Skeletal muscle tissue (tissue), 4 donors: Measurements from ENCODE around the gene SUMO3. TPM values are rescaled to one million over a fixed set of nuclear protein-coding genes. Genes with fewer than 3 reads are reported as not detected.

Source experiments
- H3K27ac ChIP-seq: one replicate; pipeline ENCODE4 v1.7.0; 2013; ENCODE audit warnings: mild to moderate bottlenecking, low read depth, low read length, inconsistent platforms
- H3K27me3 ChIP-seq, 3 donors: one replicate each; pipeline ENCODE4 v1.7.0; 2013; ENCODE audit warnings: low read length in 3 of 3; ENCODE audit not compliant: control insufficient read depth in 3 of 3, insufficient read depth in 3 of 3
- H3K36me3 ChIP-seq, 3 donors: one replicate each; pipeline ENCODE4 v1.7.0; 2013; ENCODE audit warnings: low read length in 3 of 3; ENCODE audit not compliant: control insufficient read depth in 3 of 3, insufficient read depth in 3 of 3
- H3K4me1 ChIP-seq, 3 donors: one replicate each; pipeline ENCODE4 v1.7.0; 2013; ENCODE audit warnings: low read length in 3 of 3, mild to moderate bottlenecking in 3 of 3; ENCODE audit not compliant: control insufficient read depth in 3 of 3, insufficient read depth in 3 of 3
- H3K4me3 ChIP-seq, 3 donors: one replicate each; pipeline ENCODE4 v1.7.0; 2013; ENCODE audit warnings: low read length in 3 of 3
- H3K9ac ChIP-seq, 3 donors: one replicate each; pipeline ENCODE4 v1.7.0; 2013; ENCODE audit warnings: low read length in 3 of 3, mild to moderate bottlenecking in 3 of 3, moderate library complexity in 2 of 3, low read depth in 1 of 3
- H3K9me3 ChIP-seq, 3 donors: one replicate each; pipeline ENCODE4 v1.7.0; 2013; ENCODE audit warnings: low read length in 3 of 3; ENCODE audit not compliant: control insufficient read depth in 3 of 3
- total RNA-seq: library from RNA; depleted of rRNA; stranded (reverse); fragments of >200 nt; gene quantifications from one replicate; pipeline ENCODE4 v1.2.3, GENCODE V29; 2014
- donor health status: Osteomylitis.

The SUMO3 gene
- total RNA-seq, 1 donor from 2014 or later: 28.7 TPM

GRCh38 chr21:44847261-44848056 is 29.6 kb upstream of the SUMO3 start:
- no peak overlapping the region for H3K4me3 ChIP-seq
- no peak overlapping the region for H3K27ac ChIP-seq
- H3K4me1 ChIP-seq: peaks cover 19 to 41% (median 25%) of the 10 kb centered on the region in 3 donors

GRCh38 chr21:44846485-44847260 is 28.8 kb upstream of the SUMO3 start:
- Histone ChIP-seq H3K9ac (peak overlapping the region in 2 of 3 donors; percentile 20 to 40), H3K4me1 (peaks cover 19 to 41% (median 25%) of the 10 kb centered on the region in 3 donors), H3K27me3 (peaks cover 10 to 26% (median 14%) of the 10 kb centered on the region in 3 donors), H3K9me3 (no peaks in the 10 kb centered on the region), H3K4me3 (peak overlapping the region in 2 of 3 donors; percentile 13 to 38), H3K27ac (peak overlapping the region; percentile 18), H3K36me3 (peaks cover 25 to 26% (median 26%) of the 10 kb centered on the region in 3 donors)

More at GRCh38 chr21:44847261-44848056, 29.6 kb upstream of the SUMO3 start:
- Histone ChIP-seq H3K9ac (peak overlapping the region in 1 of 3 donors; percentile 25), H3K36me3 (peaks cover 25 to 29% (median 28%) of the 10 kb centered on the region in 3 donors), H3K27me3 (peaks cover 10 to 19% (median 11%) of the 10 kb centered on the region in 3 donors), H3K9me3 (no peaks in the 10 kb centered on the region)

- H3K9me3 ChIP-seq: no peaks in the 10 kb centered on the region
- peaks cover 24 to 25% (median 24%) of the 10 kb centered on the region in 3 donors for H3K36me3 ChIP-seq
- peaks cover 19 to 39% (median 25%) of the 10 kb centered on the region in 3 donors for H3K4me1 ChIP-seq
- H3K9ac ChIP-seq: peak overlapping the region in 2 of 3 donors; percentile 20 to 60
- H3K27ac ChIP-seq: peak overlapping the region; percentile 18
- H3K27me3 ChIP-seq: peaks cover 10 to 26% (median 16%) of the 10 kb centered on the region in 3 donors
- H3K4me3 ChIP-seq: peak overlapping the region; percentile 22 to 38 (median 32)
These were observed 28.3 kb upstream of the SUMO3 start for GRCh38 chr21:44846224-44846484.

GRCh38 chr21:44845418-44846223 is 27.8 kb upstream of the SUMO3 start:
- peaks cover 19 to 33% (median 25%) of the 10 kb centered on the region in 3 donors for H3K4me1 ChIP-seq
- H3K4me3 ChIP-seq: peak overlapping the region; percentile 32 to 38 (median 35)
- peaks cover 10 to 26% (median 16%) of the 10 kb centered on the region in 3 donors for H3K27me3 ChIP-seq
- H3K9me3 ChIP-seq: no peaks in the 10 kb centered on the region
- H3K27ac ChIP-seq: peak overlapping the region; percentile 18
- peak overlapping the region; percentile 20 to 60 (median 32) for H3K9ac ChIP-seq
- H3K36me3 ChIP-seq: peaks cover 20 to 21% (median 20%) of the 10 kb centered on the region in 3 donors

GRCh38 chr21:44844256-44844655 is 26.4 kb upstream of the SUMO3 start:
- H3K27me3 ChIP-seq: peaks cover 10 to 26% (median 16%) of the 10 kb centered on the region in 3 donors
- H3K36me3 ChIP-seq: peaks cover 6 to 7% (median 7%) of the 10 kb centered on the region in 3 donors
- H3K9me3 ChIP-seq: no peaks in the 10 kb centered on the region
- peaks cover 19 to 29% (median 25%) of the 10 kb centered on the region in 3 donors for H3K4me1 ChIP-seq
- no peak overlapping the region for H3K4me3 ChIP-seq
- H3K27ac ChIP-seq: no peak overlapping the region
- no peak overlapping the region for H3K9ac ChIP-seq

- H3K27me3 ChIP-seq: peaks cover 10 to 26% (median 16%) of the 10 kb centered on the region in 3 donors
- no peaks in the 10 kb centered on the region for H3K36me3 ChIP-seq
These were observed 25.0 kb upstream of the SUMO3 start for GRCh38 chr21:44842721-44843445.

GRCh38 chr21:44842087-44842486 is 24.2 kb upstream of the SUMO3 start:
- Histone ChIP-seq H3K27ac (no peak overlapping the region), H3K4me1 (peaks cover 18 to 20% (median 19%) of the 10 kb centered on the region in 3 donors), H3K9ac (no peak overlapping the region), H3K4me3 (no peak overlapping the region), H3K9me3 (no peaks in the 10 kb centered on the region), H3K27me3 (peaks cover 10 to 26% (median 16%) of the 10 kb centered on the region in 3 donors), H3K36me3 (no peaks in the 10 kb centered on the region)

More at GRCh38 chr21:44842721-44843445, 25.0 kb upstream of the SUMO3 start:
- Histone ChIP-seq H3K4me3 (no peak overlapping the region), H3K4me1 (peaks cover 19 to 26% (median 25%) of the 10 kb centered on the region in 3 donors), H3K9ac (no peak overlapping the region), H3K27ac (no peak overlapping the region), H3K9me3 (no peaks in the 10 kb centered on the region)

GRCh38 chr21:44840771-44841170 is 22.9 kb upstream of the SUMO3 start:
- Histone ChIP-seq H3K27me3 (peaks cover 12 to 26% (median 15%) of the 10 kb centered on the region in 3 donors), H3K36me3 (no peaks in the 10 kb centered on the region), H3K4me3 (no peak overlapping the region), H3K9ac (no peak overlapping the region), H3K9me3 (no peaks in the 10 kb centered on the region), H3K4me1 (peaks cover 10 to 14% (median 13%) of the 10 kb centered on the region in 3 donors), H3K27ac (no peak overlapping the region)

- no peaks in the 10 kb centered on the region for H3K36me3 ChIP-seq
- H3K27ac ChIP-seq: no peak overlapping the region
- H3K9ac ChIP-seq: no peak overlapping the region
- H3K27me3 ChIP-seq: peaks cover 13 to 22% (median 13%) of the 10 kb centered on the region in 3 donors
- H3K4me1 ChIP-seq: peaks cover 4 to 14% (median 7%) of the 10 kb centered on the region in 3 donors
- no peak overlapping the region for H3K4me3 ChIP-seq
- H3K9me3 ChIP-seq: no peaks in the 10 kb centered on the region
These were observed 21.1 kb upstream of the SUMO3 start for GRCh38 chr21:44838951-44839350.
